ENCODE data around the gene ZYG11B.
"Not testable (repeated sequence)": the region's sequence is repeated elsewhere in the genome, so short reads cannot be mapped to it uniquely, and the experiment has no call there.

Gene ZYG11B

GRCh38 chr1:52856026-52856425, 129.8 kb downstream of the ZYG11B start:
- DNase-seq, result no peak

GRCh38 chr1:52857443-52857842, 131.2 kb downstream of the ZYG11B start:
- no peak for DNase-seq

- no peak for DNase-seq
These were observed 136.6 kb downstream of the ZYG11B start for GRCh38 chr1:52862666-52863458.

GRCh38 chr1:52867087-52867863, 141.0 kb downstream of the ZYG11B start:
- no peak for DNase-seq

GRCh38 chr1:52869727-52870126, 143.5 kb downstream of the ZYG11B start:
- not testable (repeated sequence) for DNase-seq

GRCh38 chr1:52876843-52877242, 150.6 kb downstream of the ZYG11B start:
- DNase-seq, result no peak
